ENCODE measurements around the gene FN1.

The FN1 gene

DNA sequence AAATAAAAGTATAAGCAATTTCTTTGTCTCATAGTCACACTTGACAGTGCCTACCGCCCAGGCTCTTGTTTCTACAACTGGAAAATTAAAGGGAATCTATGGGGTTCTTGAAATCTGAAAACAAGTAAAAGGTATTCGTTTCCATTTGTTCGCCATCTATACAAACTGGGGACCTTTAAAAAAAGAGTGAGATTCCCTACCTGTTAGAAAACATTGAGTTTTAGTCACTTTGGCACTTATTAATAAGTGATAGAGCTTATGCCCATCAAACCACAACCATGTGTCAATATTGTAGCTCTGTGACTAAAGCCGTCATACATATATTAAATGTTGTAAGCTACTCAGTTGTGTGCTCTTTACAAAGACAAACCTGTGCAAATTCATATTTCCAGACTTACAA is 13.2 kb downstream of the FN1 start:
- H3K4me3 ChIP-seq (ENCODE audit: low read length) = no peak overlapping the region
- no peak for TF ChIP-seq ZNF274 (IDR thresholded peaks at IDR 0.05; ENCODE audit: low read depth, low read length)

DNA sequence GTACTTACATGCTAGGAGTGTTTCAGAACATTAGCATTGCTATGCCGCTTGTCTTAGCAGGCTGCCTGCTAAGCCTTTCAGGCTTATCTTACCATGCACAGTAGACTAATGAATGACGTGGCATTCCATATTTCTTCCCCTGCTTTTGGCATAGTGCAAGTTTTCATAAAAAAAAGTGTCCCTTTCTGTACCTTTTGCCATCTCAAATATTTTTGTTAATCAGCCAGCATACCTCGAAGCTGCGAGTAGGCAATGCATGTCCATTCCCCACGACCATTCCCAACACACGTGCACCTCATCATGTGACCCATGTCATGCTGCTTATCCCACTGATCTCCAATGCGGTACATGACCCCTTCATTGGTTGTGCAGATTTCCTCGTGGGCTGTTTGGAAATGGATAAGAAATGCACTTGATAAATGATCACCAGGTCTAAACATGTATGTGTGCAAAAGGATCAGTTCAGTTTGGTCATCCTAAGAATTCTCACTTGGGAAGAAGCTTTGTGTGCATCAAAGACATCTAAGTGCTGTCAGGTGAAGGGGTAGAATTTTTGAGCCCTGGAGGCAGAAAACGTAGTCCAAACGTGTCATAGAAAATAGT is 13.9 kb downstream of the FN1 start:
- no peak for TF ChIP-seq ZNF274 (IDR thresholded peaks at IDR 0.05; ENCODE audit: low read depth, low read length)
- no peak overlapping the region for H3K4me3 ChIP-seq (ENCODE audit: low read length)

DNA sequence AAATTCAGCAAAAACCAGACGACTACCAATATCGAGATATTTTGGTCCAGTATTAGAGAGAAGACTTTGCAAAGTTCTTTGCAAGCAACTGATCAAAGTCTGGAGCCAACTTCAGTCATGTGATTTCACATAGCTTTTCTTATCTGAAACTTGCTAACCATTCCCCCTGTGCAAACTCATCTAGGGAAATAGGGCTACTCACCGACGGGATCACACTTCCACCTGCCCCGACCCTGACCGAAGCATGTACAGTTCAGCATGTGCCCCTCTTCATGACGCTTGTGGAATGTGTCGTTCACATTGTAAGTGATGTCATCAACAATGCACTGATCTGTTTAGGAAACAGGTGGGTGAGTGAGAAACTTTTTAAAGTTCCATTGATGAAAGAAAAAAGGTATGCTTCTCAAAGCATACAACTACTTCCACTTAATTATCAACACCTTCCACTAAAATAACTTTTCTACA is 15.4 kb downstream of the FN1 start:
- no peak for TF ChIP-seq ZNF274 (IDR thresholded peaks at IDR 0.05; ENCODE audit: low read depth, low read length)
- H3K4me3 ChIP-seq (ENCODE audit: low read length) = no peak overlapping the region

DNA sequence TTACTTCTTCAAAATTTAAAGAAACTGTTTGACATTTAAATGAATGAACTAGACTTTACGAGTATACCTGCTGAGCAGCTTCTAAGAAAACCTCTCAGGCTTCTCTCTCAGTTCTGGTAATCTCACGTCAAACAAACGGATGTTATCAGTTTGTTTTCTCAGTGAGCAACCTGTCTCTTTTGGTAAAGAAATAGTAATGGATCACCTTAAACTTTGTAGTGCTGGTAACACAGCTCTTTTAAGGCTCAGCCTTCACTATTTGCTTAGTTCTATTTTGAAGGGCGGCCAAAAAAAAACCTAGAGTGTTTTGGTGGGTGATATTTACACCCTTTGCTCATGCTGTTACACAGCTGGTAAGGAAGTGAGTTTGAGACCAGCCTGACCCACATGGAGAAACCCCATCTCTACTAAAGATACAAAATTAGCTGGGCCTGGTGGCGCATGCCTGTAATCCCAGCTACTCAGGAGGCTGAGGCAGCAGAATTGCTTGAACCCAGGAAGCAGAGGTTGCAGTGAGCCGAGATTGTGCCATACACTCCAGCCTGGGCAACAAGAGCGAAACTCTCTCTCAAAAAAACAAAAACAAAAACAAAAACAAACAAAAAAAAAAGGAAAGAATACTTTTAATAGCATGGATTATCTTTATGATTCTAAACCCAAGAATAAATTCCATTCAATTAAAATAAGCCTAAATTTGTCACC is 15.9 kb downstream of the FN1 start:
- no peak for TF ChIP-seq ZNF274 (IDR thresholded peaks at IDR 0.05; ENCODE audit: low read depth, low read length)
- H3K4me3 ChIP-seq (ENCODE audit: low read length) = no peak overlapping the region

DNA sequence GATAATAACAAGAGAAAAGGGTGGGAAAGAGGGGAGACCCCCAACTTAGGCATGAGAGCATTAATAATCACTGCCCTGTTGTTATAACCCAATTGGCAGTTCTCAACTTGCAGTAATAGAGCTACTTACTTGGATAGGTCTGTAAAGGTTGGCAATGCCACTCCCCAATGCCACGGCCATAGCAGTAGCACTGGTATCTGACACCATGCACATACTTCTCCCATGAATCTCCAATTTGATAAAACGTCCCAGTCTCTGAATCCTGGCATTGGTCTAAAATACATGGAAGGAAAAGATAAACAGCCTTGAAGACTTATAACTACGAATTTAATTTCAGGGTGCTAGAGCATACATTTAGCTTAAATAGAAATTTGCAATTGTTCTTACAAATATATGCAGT is 16.8 kb downstream of the FN1 start:
- no peak for TF ChIP-seq ZNF274 (IDR thresholded peaks at IDR 0.05; ENCODE audit: low read depth, low read length)
- no peak overlapping the region for H3K4me3 ChIP-seq (ENCODE audit: low read length)

DNA sequence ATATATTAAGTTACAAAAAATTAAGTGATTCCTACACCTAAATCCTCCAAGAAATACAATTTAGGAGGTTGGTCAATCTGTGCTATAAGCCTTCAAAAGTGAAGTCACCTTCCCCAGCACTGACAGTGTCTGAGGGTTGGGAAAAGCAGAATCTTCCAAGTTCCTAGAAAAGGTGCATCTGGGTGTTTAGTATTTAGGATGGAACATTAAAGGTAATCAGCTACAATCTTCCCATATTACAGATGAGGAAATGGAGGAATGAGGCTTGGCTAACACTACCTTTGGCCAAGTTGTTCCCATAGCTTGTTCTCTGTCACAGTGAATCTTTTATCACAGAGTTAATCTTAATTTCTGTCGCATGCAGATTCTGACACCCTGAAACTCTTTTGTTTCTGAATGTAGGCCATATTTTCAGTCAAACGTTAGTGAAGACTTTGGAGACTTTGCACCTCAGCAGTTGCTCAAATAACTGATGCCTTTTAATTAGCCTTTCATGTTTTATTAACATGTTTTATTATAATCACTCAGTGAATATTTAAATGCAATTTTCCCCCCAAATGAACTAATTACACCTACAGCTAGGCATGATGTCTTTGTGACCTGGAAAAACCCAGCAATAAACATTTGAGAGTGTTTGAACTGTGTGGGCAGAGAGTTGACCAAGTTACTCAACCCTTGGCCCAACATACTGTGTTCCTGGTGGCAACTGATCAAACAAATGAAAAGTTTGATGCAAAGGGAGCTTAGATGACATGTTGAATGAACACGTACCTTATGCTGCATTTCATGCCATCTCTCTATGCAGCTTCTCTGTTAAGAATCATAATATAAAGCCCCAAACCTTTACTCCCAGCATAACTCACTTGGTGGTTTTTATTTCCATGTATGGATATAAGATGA is 17.6 kb downstream of the FN1 start:
- no peak overlapping the region for H3K4me3 ChIP-seq (ENCODE audit: low read length)
- no peak for TF ChIP-seq ZNF274 (IDR thresholded peaks at IDR 0.05; ENCODE audit: low read depth, low read length)

DNA sequence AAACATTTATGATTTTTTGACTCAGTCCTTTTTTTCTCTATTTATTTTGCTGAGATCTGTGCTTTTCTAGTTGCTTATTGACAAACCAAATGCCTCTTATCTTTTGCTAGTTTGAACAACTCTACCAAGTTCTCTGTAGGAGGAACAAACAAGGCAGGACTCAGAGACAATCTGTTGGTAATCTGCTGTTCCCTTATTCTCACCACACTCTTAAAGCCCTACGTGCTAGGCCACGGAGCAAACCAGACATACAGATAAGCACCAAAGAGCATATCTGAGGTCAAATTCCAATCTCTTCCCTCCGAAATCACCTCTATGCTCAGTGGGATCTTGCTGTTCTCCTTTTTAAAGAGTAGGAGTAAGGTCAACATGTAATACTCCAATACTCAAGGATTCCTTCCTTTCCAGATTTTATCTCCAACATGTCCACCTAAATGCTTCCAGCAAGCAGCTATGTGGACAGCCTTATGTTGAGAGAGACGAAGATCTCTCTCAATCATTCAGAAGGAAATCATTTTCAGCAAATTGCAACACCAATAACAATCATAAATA is 18.4 kb downstream of the FN1 start:
- TF ChIP-seq ZNF274 (IDR thresholded peaks at IDR 0.05; ENCODE audit: low read depth, low read length) = no peak
- H3K4me3 ChIP-seq (ENCODE audit: low read length) = no peak overlapping the region

DNA sequence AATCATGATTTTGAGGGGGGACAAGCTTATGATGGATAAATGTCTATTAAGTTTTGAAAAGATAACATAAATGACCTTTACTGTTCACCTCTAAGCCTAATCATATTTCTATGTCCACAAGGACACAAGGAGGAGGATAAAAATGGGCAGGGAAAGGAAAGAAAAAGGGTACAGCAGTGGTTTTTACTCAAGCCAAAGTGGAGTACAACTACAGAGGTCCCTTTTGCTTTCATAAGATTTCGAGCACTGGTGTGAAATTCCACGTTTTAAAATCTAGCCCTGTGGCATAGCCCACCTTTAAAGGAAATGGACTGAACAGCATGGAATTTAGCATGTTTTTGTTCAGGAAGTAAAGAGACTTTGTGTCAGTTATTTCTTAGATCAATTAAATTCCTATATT is 19.2 kb downstream of the FN1 start:
- H3K4me3 ChIP-seq (ENCODE audit: low read length) = no peak overlapping the region
- TF ChIP-seq ZNF274 (IDR thresholded peaks at IDR 0.05; ENCODE audit: low read depth, low read length) = no peak

DNA sequence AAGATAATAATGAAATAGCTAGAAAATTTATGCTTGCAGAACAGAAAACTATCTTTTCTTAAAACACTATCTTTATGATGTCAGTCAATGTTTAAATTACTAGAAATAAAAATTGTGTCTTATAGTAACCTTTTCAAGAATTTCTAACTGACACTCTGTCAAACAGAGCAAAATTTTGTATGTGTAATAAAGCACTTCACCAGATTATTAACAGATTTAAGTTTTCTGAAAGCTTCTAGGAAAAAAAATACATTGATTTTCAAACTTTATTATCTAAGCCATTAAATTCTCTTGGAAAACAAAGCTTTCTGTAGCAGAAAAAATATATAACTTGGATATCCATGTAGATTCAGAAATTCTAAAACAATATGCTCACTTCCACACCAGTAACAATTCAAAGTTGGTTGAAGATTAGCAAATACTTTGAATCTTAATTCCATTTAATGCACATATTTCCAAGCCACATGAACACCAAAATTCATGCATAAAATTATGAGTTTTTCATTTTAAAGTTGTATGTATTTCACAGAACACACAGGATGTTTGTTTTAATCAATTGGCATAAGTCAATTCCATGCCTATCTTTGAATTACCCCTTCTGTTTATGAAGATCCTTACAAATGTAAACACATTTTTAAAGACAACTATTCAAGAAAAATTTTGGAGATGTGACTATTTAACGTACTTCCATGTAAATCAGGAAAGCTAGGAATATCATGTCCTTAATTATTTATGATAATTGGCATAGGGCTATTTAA is 19.9 kb downstream of the FN1 start:
- no peak overlapping the region for H3K4me3 ChIP-seq (ENCODE audit: low read length)
- TF ChIP-seq ZNF274 (IDR thresholded peaks at IDR 0.05; ENCODE audit: low read depth, low read length) = no peak

DNA sequence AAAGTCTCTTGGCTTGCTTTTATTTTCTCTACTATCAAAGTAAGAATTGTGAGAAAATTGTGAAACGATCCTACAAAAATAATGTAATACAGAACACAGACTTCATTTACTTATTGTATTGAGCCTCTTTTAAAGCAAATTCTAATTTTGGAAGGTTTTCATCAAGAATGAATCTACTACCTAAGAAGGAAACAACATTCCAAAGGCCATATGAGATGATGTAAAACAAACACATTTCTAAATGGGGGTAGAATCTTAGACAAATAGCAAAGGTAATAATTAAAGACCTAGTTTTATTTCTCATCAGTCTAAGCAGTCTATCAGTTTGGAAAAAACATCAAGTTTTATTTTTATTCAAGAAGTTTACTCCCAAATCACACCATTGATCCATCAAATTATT is 20.6 kb downstream of the FN1 start:
- no peak overlapping the region for H3K4me3 ChIP-seq (ENCODE audit: low read length)
- no peak for TF ChIP-seq ZNF274 (IDR thresholded peaks at IDR 0.05; ENCODE audit: low read depth, low read length)

DNA sequence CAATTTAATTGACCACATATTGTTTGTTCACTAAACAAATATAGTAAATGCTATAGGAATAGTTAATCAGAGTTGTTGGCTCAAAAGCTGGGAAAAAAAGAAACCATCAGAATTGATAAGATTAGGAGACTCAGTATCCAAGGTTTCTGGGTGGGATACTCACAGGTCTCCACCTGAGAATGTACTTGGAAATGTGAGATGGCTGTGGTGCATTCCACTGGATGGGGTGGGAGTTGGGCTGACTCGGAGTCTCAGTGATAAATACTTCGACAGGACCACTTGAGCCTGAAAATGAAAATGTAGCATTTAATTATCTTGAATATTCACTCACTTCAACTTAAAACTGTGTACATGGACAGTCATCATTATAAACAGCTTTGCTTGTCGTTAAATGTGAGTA is 21.2 kb downstream of the FN1 start:
- no peak overlapping the region for H3K4me3 ChIP-seq (ENCODE audit: low read length)
- TF ChIP-seq ZNF274 (IDR thresholded peaks at IDR 0.05; ENCODE audit: low read depth, low read length) = no peak

DNA sequence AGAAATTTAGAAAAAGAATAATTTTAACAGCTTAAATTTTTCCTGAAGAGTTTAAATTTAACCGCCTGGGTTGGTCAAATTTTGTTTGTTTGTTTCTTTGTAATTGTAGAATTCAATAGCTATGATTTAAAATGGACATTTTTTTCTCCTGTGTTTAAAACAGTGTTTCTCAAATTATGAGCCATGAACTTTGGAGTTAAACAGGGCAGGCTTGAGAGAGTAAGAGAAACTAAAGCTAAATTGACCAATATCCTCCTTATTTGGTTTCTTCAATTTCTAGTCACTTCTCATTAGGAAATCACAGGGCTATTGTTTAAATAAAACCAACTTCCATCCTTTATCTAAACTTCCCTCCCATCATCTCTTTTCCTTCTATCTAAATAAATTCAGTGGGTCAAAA is 21.9 kb downstream of the FN1 start:
- no peak overlapping the region for H3K4me3 ChIP-seq (ENCODE audit: low read length)
- no peak for TF ChIP-seq ZNF274 (IDR thresholded peaks at IDR 0.05; ENCODE audit: low read depth, low read length)

DNA sequence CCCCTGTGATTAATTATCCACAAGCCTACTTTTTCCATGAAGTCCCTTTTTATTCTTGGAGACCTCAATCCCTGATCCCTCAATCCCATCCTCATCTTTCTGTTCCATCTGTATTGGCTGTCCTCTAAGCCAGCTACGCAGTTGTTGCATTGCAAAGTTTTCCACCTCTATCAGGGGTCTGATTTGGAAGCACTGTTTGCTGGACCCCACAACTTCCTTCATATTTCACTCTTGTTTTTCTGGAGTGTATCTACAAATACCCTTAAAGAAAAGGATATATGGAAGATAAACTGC is 22.4 kb downstream of the FN1 start:
- no peak for TF ChIP-seq ZNF274 (IDR thresholded peaks at IDR 0.05; ENCODE audit: low read depth, low read length)
- H3K4me3 ChIP-seq (ENCODE audit: low read length) = no peak overlapping the region

Data from GM08714 (cell line).